H9 (cell line): ENCODE data around the gene LARP4. TPM values are rescaled to one million over a fixed set of nuclear protein-coding genes. Genes with fewer than 3 reads are reported as not detected.

Experiments
- DNase-seq: peaks from one replicate; pipeline ENCODE4 v3.0.0-alpha.2; 2017
- H2AFZ ChIP-seq: one replicate; pipeline ENCODE4 v1.6.1; 2013; ENCODE audit warnings: mild to moderate bottlenecking, low read length, control low read depth, moderate library complexity
- H2AK5ac ChIP-seq: 2 replicates; pipeline ENCODE4 v1.6.1; 2013; ENCODE audit warnings: low read length, control low read depth, mixed read lengths; ENCODE audit not compliant: insufficient read length
- H2BK120ac ChIP-seq: one replicate; pipeline ENCODE4 v1.6.1; 2013; ENCODE audit warnings: low read depth, mild to moderate bottlenecking, low read length, control low read depth, inconsistent platforms; ENCODE audit not compliant: poor library complexity, severe bottlenecking
- H2BK12ac ChIP-seq: 2 replicates; pipeline ENCODE4 v1.6.1; 2013; ENCODE audit warnings: low read length, control low read depth, mixed read lengths, low read depth; ENCODE audit not compliant: insufficient read length
- H2BK15ac ChIP-seq: 2 replicates; pipeline ENCODE4 v1.6.1; 2013; ENCODE audit warnings: low read depth, low read length, control low read depth
- H2BK20ac ChIP-seq: one replicate; pipeline ENCODE4 v1.6.1; 2013; ENCODE audit warnings: low read depth, mild to moderate bottlenecking, low read length, control low read depth, inconsistent platforms; ENCODE audit not compliant: poor library complexity, severe bottlenecking
- H2BK5ac ChIP-seq: 2 replicates; pipeline ENCODE4 v1.6.1; 2013; ENCODE audit warnings: low read length, control low read depth, mixed read lengths; ENCODE audit not compliant: insufficient read length
- H3K14ac ChIP-seq: 2 replicates; pipeline ENCODE4 v1.6.1; 2013; ENCODE audit warnings: low read length, control low read depth; ENCODE audit not compliant: insufficient read depth
- H3K18ac ChIP-seq: 2 replicates; pipeline ENCODE4 v1.6.1; 2013; ENCODE audit warnings: low read depth, mild to moderate bottlenecking, mixed read lengths, low read length, control low read depth; ENCODE audit not compliant: insufficient read length
- H3K23ac ChIP-seq: 2 replicates; pipeline ENCODE4 v1.6.1; 2013; ENCODE audit warnings: low read length, control low read depth, mixed read lengths, low read depth; ENCODE audit not compliant: insufficient read length
- H3K23me2 ChIP-seq: 2 replicates; pipeline ENCODE4 v1.6.1; 2013; ENCODE audit warnings: low read depth, mild to moderate bottlenecking, mixed read lengths, low read length, control low read depth; ENCODE audit not compliant: insufficient read length, poor library complexity, severe bottlenecking
- H3K27ac ChIP-seq: 2 replicates; pipeline ENCODE4 v1.5.1; 2013; ENCODE audit warnings: low read length, control low read depth, mixed read lengths, low read depth; ENCODE audit not compliant: insufficient read length
- H3K27me3 ChIP-seq: 2 replicates; pipeline ENCODE4 v1.6.1; 2013; ENCODE audit warnings: low read length, control low read depth, inconsistent platforms; ENCODE audit not compliant: insufficient read depth
- H3K4ac ChIP-seq: 2 replicates; pipeline ENCODE4 v1.6.1; 2013; ENCODE audit warnings: low read depth, mild to moderate bottlenecking, control low read depth, inconsistent platforms, low read length, moderate library complexity
- H3K4me1 ChIP-seq: 2 replicates; pipeline ENCODE4 v1.6.1; 2013; ENCODE audit warnings: low read length, control low read depth, inconsistent platforms; ENCODE audit not compliant: insufficient read depth
- H3K4me2 ChIP-seq: 2 replicates; pipeline ENCODE4 v1.6.1; 2013; ENCODE audit warnings: low read length, control low read depth, mixed read lengths; ENCODE audit not compliant: insufficient read length, insufficient read depth
- H3K56ac ChIP-seq: 2 replicates; pipeline ENCODE4 v1.6.1; 2013; ENCODE audit warnings: low read depth, mild to moderate bottlenecking, mixed read lengths, low read length, control low read depth; ENCODE audit not compliant: insufficient read length
- H3K79me1 ChIP-seq: 2 replicates; pipeline ENCODE4 v1.6.1; 2013; ENCODE audit warnings: low read depth, mild to moderate bottlenecking, moderate library complexity, low read length, control low read depth, inconsistent platforms; ENCODE audit not compliant: insufficient read depth, poor library complexity, severe bottlenecking
- H3K79me2 ChIP-seq: 2 replicates; pipeline ENCODE4 v1.6.1; 2013; ENCODE audit warnings: low read length, control low read depth, inconsistent platforms; ENCODE audit not compliant: insufficient read depth
- H3K9ac ChIP-seq: 2 replicates; pipeline ENCODE4 v1.6.1; 2013; ENCODE audit warnings: low read length, control low read depth, mixed read lengths; ENCODE audit not compliant: insufficient read length; ENCODE audit errors: extremely low read depth
- H3K9me3 ChIP-seq: one replicate; pipeline ENCODE4 v1.6.1; 2013; ENCODE audit warnings: low read depth, low read length, inconsistent platforms; ENCODE audit not compliant: control insufficient read depth
- H3T11ph ChIP-seq: one replicate; pipeline ENCODE4 v1.6.1; 2013; ENCODE audit warnings: mild to moderate bottlenecking, low read length, control low read depth, inconsistent platforms
- H4K20me1 ChIP-seq: one replicate; pipeline ENCODE4 v1.6.1; 2013; ENCODE audit not compliant: control insufficient read depth, insufficient read length, insufficient read depth
- H4K5ac ChIP-seq: 2 replicates; pipeline ENCODE4 v1.6.1; 2013; ENCODE audit warnings: low read depth, mild to moderate bottlenecking, mixed read lengths, low read length, control low read depth; ENCODE audit not compliant: insufficient read length
- H4K8ac ChIP-seq: replicated peaks from 2 replicates; pipeline ENCODE4 v1.6.1; 2013; ENCODE audit warnings: low read length, control low read depth, mixed read lengths, low read depth; ENCODE audit not compliant: insufficient read length
- H4K91ac ChIP-seq: 2 replicates; pipeline ENCODE4 v1.6.1; 2013; ENCODE audit warnings: low read depth, mild to moderate bottlenecking, moderate library complexity, mixed read lengths, low read length, control low read depth; ENCODE audit not compliant: insufficient read length
- H3K27ac Mint-ChIP-seq, 3 experiments: 2 replicates in 2 of 3; 3 replicates in 1 of 3; pipeline ENCODE4 v1.8.0; 2020 to 2021; ENCODE audit warnings: mixed read lengths in 3 of 3, mild to moderate bottlenecking in 1 of 3, moderate library complexity in 1 of 3
- H3K27me3 Mint-ChIP-seq: 2 replicates; pipeline ENCODE4 v1.8.0; 2021; ENCODE audit warnings: low read depth, mild to moderate bottlenecking, moderate library complexity, mixed read lengths
- H3K36me3 Mint-ChIP-seq, 3 experiments: 2 replicates in 2 of 3; 3 replicates in 1 of 3; pipeline ENCODE4 v1.8.0; 2020 to 2021; ENCODE audit warnings: low read depth in 3 of 3, mixed read lengths in 3 of 3; ENCODE audit not compliant: insufficient read depth in 1 of 3
- H3K4me1 Mint-ChIP-seq, 2 experiments: 2 replicates each; pipeline ENCODE4 v1.8.0; 2020; ENCODE audit warnings: mixed read lengths in 2 of 2
- H3K4me3 Mint-ChIP-seq, 2 experiments: 2 replicates in 1 of 2; 3 replicates in 1 of 2; pipeline ENCODE4 v1.8.0; 2020 to 2021; ENCODE audit warnings: mild to moderate bottlenecking in 2 of 2, mixed read lengths in 2 of 2, moderate library complexity in 1 of 2
- H3K9me3 Mint-ChIP-seq, 2 experiments: 2 replicates in 1 of 2; 3 replicates in 1 of 2; pipeline ENCODE4 v1.8.0; 2020; ENCODE audit warnings: mild to moderate bottlenecking in 2 of 2, mixed read lengths in 2 of 2, moderate library complexity in 1 of 2
- CTCF ChIP-seq: fragments of 200-600 bp; sonication (generic); conservative IDR thresholded peaks from 3 replicates; pipeline ENCODE4 v1.8.0; 2021; ENCODE audit warnings: antibody characterized with exemption, mild to moderate bottlenecking
- WGBS: extraction: QIAGEN DNeasy Blood & Tissue Kit; methylation state at CpG from one replicate; pipeline ENCODE4 v1.1.7; 2013; ENCODE audit warnings: missing lambda C conversion rate, low lambda C conversion rate, mixed read lengths; ENCODE audit not compliant: insufficient read length; ENCODE audit errors: extremely low coverage; 5-methylcytosine and 5-hydroxymethylcytosine counted together
- total RNA-seq: library from RNA; stranded (reverse); gene quantifications from 2 replicates; pipeline ENCODE4 v1.2.1, GENCODE V29; 2021

LARP4 gene
- total RNA-seq, 1 experiment from 2014 or later, result 82.3 TPM

- Mint-ChIP-seq H3K36me3 (peaks cover 0 to 2% (median 0%) of the 10 kb centered on the region in 3 experiments; a peak in 3 of 7 replicates), H3K27ac (no peak overlapping the region), H3K9me3 (no peaks in the 10 kb centered on the region), H3K4me1 (peaks cover 7% of the 10 kb centered on the region in 2 experiments), H3K27me3 (no peaks in the 10 kb centered on the region), H3K4me3 (no peak overlapping the region)
- no peaks in the 10 kb centered on the region for H3K23me2 ChIP-seq
- no peak overlapping the region for H3K23ac ChIP-seq
- no peak overlapping the region for H2BK5ac ChIP-seq
- H3K9me3 ChIP-seq, result no peaks in the 10 kb centered on the region
- no peak overlapping the region for H2BK15ac ChIP-seq
- no peak overlapping the region for H2BK20ac ChIP-seq
- H2AFZ ChIP-seq, result no peak overlapping the region
- no peak overlapping the region for H2AK5ac ChIP-seq
- no peak for DNase-seq
- no peak overlapping the region for H3K4me2 ChIP-seq
- no peak overlapping the region for H3K56ac ChIP-seq
- H3K14ac ChIP-seq, result no peak overlapping the region
- H3K18ac ChIP-seq, result no peak overlapping the region
- no peak overlapping the region for H4K8ac ChIP-seq
- no peaks in the 10 kb centered on the region for H3K27me3 ChIP-seq
- H2BK12ac ChIP-seq, result no peak overlapping the region
- TF ChIP-seq CTCF, result no peak
- H3K79me2 ChIP-seq, result no peaks in the 10 kb centered on the region
- H4K5ac ChIP-seq, result no peak overlapping the region
- H4K91ac ChIP-seq, result no peak overlapping the region
- no peak overlapping the region for H3T11ph ChIP-seq
- no CpG with 5 or more reads among the region's 1 CpG for WGBS
- H4K20me1 ChIP-seq, result no peaks in the 10 kb centered on the region
- no peaks in the 10 kb centered on the region; the same call in 1 of the 2 replicates for H3K4me1 ChIP-seq
- H3K4ac ChIP-seq, result no peak overlapping the region
- H3K9ac ChIP-seq, result no peak overlapping the region
- H3K27ac ChIP-seq, result no peak overlapping the region
- no peak overlapping the region for H2BK120ac ChIP-seq
- no peaks in the 10 kb centered on the region for H3K79me1 ChIP-seq
These were observed 82.8 kb downstream of the LARP4 start for GRCh38 chr12:50483488-50483887.
